Measurements from ENCODE around the gene PCK2.

PCK2 gene

GRCh38 chr14:24139272-24139934 is 45.3 kb downstream of the PCK2 start:
- DNase-seq = no peak

DNA sequence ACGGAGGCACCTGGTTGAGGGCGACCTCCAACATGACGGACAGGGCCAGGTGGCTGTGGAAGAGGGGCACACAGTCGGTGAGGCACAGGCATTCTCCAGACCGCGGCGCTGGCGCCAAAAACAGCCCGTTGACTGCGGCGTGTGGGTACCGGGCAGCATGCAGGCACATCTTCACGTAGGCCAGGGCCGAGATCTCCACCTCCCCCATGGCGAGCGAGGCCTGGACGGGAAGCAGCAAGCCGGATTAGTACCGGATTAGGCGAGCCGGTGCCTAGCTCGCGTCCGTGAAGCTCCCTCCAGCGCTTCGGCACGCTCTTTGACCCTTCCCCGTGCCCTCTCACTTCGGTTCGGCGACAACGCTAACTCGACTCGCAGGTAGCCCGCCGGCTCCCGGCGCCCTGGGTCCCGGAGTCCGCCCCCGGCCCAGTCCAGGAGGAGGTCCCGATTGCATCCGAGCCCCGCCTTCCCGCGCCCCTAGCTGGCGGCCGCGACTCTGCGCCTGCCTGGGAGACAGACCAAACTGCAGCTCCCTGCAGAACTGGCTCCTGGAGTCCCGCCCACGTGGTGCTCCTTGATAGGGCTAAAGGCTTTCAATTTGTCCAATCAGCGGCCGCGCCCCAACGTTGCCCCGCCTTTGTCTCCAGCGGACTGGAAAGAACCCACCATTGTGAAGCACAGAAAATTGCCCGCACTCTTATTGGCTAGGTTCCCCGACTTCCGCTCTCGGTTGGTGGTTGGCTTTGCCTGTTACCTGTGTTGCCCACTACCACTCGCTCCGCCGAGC is 47.2 kb downstream of the PCK2 start, which contains the start of gene EMC9:
Gene EMC9 (minus strand): TSS at position 495 of the 784 bp plus-strand sequence. CDS start 287 bp downstream, at position 208.
- DNase-seq = peak; percentile 98

- no peak for DNase-seq
These were observed 49.4 kb downstream of the PCK2 start for GRCh38 chr14:24143511-24143910.

DNA sequence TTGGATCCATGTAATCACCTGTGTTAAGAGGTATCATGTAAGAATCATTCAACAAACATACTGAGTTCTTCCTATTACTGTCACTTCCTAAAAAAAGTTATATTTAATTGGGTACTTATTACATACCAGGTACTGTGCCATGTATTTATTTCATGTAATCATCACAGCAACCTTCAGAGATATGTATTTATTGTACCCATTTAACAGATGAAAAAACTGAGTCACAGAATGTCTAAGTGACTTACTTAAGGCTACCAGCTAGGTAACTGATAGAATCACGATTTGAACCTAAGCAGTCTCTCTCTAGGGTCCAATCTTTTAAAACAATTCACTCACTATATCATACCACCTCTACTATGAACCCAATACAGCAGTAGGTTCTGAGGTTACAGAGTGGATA is 50.3 kb downstream of the PCK2 start:
- DNase-seq = no peak

GRCh38 chr14:24145219-24145618 is 51.1 kb downstream of the PCK2 start:
- DNase-seq = no peak

DNA sequence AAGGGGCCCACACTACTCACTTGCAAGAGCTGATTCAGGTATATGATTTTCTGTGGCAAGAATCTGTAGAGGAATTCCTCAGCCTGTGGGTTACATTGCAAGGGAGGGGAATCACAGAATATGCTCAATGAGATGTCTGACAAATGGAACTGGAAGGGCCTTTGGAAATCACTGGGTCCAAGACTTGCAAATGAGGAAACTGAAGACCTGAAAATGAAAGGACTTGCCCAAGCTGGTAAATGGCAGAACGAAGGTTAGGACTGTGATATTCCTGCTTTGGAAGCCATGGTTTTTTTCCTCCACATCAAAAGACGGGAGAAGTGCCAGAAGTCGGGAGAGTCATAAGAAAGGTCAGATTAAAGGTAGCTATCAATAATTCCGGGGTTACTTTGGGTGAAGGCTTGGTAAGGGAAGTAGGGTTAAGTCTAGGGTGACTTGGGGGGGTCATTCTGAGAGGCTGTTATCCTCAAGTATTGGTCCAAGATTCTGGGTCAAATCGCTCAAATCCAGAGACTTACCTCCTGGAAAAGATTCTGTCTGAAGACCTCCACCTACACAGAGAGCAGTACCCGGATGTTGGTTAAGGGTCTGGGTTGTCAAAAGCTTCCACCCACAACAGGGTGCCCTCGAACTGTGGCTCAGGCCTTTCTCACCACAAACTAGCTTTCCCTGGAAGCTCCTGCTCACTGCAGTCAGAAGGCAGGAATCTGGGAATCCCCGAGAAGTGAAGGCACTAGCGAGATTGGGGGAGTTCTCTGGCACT is 51.8 kb downstream of the PCK2 start:
- DNase-seq = no peak

DNA sequence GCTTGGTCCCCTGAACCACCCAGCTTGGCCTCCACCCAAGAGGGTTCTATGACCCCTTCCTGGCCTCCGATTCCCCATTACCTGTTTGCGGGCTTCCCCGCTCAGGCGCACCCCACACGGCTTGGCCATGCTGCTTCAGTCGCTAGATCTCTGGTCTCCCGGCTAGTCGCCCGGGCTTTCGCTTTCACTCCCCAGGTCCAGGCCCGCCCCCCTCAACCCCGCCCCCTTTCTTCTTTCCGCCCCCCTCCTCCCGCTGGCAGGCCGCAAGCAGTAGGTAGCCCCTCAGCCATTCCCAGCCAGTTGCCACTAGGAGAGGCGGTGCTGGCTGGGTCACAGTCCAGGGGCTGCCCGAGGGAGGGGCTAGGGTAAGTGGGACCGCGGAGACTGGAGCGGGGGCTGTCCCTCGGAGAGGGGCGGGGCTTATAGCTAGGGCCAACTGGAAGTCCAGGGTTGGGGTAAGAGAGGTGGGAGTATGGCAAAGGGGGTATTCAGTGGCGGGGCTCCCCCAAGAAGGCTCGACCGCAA is 52.4 kb downstream of the PCK2 start, which contains the start of gene PSME2:
Gene PSME2 (minus strand): TSS at position 158 of the 525 bp plus-strand sequence. CDS start 29 bp downstream, at position 129.
- peak; percentile 86 for DNase-seq

DNA sequence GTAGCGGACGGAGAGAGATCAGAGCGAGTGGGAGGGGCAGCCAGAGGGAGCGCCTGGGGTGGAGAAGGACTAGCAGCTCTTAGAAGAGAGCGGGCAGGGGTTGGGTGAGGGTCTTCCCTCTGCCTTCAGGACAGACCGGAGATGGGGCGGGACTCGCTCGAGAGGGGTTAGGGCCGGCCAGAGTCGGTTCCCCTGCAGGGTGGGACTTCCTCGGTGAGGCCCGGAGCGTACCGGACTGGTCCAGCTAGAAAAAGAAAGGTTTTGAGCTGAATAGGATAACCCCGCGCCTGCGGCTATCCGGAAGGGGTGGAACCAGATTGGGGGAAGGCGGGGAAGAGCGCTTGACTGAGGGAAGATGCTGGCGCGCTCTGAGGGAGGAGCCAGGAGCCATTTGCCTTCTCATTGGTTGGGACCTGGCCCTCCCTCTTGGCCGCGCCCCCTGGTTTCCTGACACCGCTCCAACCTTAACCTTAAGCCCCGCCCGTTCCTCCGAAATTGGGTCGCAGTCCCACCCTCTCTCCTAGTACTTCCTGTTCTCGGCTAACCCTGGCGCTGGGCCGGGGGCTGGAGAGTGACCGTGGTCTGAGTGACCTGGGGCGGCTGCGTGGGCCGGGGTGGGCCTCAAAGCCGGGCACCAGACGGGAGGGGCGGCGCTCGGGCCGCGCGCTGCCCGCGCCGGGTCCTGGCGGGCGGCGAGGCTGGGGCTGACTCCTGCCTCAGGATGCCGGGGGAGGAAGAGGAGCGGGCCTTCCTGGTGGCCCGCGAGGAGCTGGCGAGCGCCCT is 53.1 kb downstream of the PCK2 start, which contains the start of gene RNF31:
Gene RNF31 (plus strand): TSS at position 521 of the 783 bp plus-strand sequence. CDS start 201 bp downstream, at position 722.
- DNase-seq = peak; percentile 96

GRCh38 chr14:24147761-24148428 is 53.8 kb downstream of the PCK2 start:
- DNase-seq = no peak

GRCh38 chr14:24149302-24149969 is 55.3 kb downstream of the PCK2 start:
- no peak for DNase-seq

DNA sequence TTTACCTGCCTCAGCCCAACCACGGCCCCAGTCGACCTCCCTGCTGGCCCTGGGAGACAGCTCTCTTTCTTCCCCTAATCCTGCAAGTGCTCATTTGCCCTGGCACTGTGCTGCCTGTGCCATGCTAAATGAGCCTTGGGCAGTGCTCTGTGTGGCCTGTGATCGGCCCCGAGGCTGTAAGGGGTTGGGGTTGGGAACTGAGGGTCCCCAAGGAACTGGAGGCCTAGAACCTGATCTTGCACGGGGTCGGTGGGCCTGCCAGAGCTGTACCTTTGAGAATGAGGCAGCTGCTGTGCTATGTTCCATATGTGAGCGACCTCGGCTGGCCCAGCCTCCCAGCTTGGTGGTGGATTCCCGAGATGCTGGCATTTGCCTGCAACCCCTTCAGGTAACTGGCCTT is 56.0 kb downstream of the PCK2 start:
- DNase-seq = no peak

GRCh38 chr14:24150567-24150966 is 56.5 kb downstream of the PCK2 start:
- DNase-seq = no peak

- DNase-seq = no peak
These were observed 56.9 kb downstream of the PCK2 start for GRCh38 chr14:24150993-24151392.

DNA sequence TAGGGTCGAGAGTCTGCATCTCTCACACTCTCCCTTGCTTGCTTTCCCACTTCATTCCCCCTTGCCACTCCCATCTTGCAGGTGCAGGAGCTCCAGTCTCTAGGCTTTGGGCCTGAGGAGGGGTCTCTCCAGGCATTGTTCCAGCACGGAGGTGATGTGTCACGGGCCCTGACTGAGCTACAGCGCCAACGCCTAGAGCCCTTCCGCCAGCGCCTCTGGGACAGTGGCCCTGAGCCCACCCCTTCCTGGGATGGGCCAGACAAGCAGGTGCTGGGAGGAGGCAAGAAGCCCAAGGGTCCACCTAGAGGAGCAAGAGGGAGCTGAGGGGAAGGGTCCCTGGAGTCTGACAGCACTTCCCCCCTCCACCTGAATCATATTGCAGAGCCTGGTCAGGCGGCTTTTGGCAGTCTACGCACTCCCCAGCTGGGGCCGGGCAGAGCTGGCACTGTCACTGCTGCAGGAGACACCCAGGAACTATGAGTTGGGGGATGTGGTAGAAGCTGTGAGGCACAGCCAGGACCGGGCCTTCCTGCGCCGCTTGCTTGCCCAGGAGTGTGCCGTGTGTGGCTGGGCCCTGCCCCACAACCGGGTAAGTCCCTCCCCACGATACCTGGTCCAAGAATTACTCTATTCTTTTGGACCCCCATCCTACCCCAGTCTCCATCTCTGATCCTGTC is 57.4 kb downstream of the PCK2 start:
- DNase-seq = no peak

Measured in activated CD4-positive, CD25-positive, alpha-beta regulatory T cell treated with anti-CD3 and anti-CD28 coated beads, Interleukin-2, amount 50 U/mL, for 72 hours (primary cell).